GM21576 (cell line): Measurements from ENCODE around the gene REEP1.

Experiments used
- ATAC-seq: cut with Tn5 transposase; IDR thresholded peaks from one replicate; pipeline ENCODE4 v1.9.1; 2021; ENCODE audit warnings: mild to moderate bottlenecking, moderate library complexity; ENCODE audit not compliant: unreplicated experiment

The REEP1 gene

DNA sequence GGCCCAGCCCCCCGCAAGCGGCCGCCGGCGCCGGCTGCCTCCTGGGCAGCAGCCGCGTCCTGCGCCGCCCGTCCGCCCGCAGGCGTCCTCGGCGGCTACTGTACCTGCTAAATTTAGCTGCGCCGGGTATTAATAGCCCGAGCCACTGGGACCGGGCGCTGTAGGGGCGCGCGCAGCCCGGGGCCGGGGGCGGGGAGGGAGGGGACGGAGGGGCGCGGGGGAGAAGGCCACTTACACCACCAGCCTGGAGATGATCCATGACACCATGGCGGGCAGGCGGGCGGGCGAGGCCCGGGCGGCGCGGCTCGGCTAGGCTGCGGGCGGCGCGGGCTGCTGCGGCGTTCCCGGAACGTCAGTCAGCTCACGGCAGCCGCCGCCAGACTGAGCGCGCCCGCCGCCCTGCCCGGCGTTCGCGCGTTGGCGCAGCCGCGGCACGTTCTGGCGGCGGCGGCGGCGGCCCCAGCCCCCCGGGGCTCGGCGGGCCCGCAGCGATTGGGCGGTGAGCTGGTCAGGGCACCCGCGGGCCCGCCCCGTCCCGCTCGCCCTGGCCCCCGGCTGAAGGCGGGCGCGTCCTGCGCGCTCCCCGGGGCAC, at the start of gene REEP1:
REEP1 (minus strand) TSS at position 383 of the 592 bp plus-strand sequence; CDS start at position 267, 116 bp downstream.
- no peak for ATAC-seq

- no peak for ATAC-seq
Measured at GRCh38 chr2:86383844-86384243, 46.4 kb upstream of the REEP1 start.

GRCh38 chr2:86382698-86383097, 45.3 kb upstream of the REEP1 start:
- no peak for ATAC-seq

GRCh38 chr2:86382108-86382507, 44.7 kb upstream of the REEP1 start:
- no peak for ATAC-seq

DNA sequence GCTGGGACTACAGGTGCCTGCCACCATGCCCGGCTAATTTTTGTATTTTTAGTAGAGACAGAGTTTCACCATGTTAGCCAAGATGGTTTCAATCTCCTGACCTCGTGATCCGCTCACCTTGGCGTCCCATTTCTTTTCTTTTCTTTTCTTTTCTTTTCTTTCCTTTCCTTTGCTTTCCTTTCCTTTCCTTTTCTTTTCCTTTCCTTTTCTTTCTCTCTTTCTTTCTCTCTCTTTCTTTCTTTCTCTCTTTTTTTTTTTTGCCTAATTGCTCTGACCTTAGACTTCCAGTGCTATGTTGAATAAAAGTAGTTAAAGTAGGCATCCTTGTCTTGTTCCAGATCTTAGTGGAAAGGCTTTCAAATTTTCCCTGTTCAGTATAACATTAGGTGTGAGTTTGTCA, 41.0 kb upstream of the REEP1 start:
- ATAC-seq: no peak

GRCh38 chr2:86375623-86376022, 38.2 kb upstream of the REEP1 start:
- no peak for ATAC-seq

- no peak for ATAC-seq
Measured at GRCh38 chr2:86372641-86373502, 35.4 kb upstream of the REEP1 start.

DNA sequence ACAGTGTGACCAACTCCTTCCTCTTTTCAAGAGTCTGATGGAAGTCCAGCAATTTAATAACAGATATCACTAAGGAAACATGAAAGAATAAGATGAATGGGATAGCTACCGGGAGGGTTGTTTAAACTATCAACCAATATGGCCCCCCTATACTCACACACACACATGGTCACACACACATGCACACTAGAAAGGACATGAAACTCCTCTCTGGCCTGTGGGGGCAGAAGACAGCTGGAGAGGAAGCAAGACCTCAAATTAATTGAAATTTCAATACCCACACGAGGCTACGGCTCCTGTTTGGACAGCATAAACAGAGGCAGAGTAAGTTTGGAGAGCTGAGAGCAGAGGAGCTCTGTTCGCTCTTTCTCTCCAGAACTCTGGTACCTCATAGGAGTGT, 34.7 kb upstream of the REEP1 start:
- ATAC-seq: no peak

- ATAC-seq: no peak
Measured at GRCh38 chr2:86371527-86371926, 34.1 kb upstream of the REEP1 start.

GRCh38 chr2:86370579-86370978, 33.2 kb upstream of the REEP1 start:
- no peak for ATAC-seq

DNA sequence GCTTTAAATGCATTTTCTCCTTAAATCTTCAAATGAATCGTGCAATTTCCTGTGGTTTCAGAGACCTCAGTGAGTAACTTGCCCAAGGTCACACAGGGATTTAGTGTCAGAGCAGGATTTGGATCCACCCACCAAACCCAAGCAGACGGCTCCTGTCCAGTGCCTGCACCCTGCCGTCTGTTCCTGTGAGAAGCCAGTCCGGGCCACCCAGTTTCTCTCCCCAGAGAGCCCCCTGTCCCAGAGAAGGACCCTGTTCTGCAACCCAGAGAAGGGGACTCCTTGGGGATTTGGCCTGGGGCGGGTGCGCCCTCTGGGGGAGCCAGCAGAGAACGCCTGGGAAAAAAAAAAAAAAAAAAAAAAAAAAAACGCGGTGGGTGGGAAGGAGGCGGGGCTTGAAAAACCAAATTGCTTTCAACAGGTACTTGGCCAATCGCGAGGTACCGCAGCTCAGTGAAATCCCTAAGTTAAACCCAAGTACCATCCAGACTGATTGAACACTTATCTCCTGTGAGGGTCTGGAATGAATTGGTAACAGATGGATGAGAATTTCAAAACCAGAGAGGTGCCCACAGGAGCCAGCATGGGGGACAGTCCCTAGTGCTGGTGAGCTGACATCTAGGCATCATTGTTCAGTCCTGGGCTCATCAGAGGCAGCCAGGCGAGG, 30.9 kb upstream of the REEP1 start:
- no peak for ATAC-seq

GRCh38 chr2:86367499-86367777, 30.0 kb upstream of the REEP1 start:
- ATAC-seq: no peak

DNA sequence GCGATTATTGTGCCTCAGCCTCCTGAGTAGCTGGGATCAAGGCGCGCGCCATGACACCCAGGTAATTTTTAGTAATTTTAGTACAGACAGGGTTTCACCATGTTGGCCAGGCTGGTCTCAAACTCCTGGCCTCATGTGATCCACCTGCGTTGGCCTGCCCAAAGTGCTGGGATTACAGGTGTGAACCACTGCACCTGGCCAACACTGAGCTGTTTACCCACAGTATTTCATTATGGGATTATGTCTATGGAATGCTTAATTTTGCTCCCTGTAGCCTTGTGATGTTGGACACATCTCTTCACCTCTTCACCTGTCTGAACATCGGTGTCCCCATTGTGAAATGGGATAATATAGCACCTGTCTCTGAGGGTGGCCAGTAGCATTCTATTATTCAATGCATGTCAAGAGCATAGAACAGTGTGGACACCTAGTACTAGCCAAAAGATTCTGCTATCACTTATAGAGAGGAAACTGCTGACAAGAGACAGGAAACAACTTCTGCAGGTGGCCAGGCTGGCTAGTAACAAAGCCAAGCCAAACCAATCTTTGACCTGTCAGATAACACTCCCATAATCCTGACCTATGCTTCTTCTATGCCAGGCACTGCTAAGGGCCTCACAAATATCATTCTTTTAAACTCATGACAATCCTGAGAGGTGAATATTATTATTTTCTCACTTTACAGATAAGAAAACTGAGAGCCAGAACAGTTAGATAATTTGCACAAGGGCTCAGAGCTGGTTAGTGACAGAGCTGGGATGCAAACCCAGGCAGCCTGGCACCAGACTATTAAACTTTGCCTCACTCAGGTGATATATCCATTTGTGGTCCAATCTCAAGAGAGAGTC, 29.4 kb upstream of the REEP1 start:
- ATAC-seq: no peak

- no peak for ATAC-seq
Measured at GRCh38 chr2:86364894-86365293, 27.5 kb upstream of the REEP1 start.

DNA sequence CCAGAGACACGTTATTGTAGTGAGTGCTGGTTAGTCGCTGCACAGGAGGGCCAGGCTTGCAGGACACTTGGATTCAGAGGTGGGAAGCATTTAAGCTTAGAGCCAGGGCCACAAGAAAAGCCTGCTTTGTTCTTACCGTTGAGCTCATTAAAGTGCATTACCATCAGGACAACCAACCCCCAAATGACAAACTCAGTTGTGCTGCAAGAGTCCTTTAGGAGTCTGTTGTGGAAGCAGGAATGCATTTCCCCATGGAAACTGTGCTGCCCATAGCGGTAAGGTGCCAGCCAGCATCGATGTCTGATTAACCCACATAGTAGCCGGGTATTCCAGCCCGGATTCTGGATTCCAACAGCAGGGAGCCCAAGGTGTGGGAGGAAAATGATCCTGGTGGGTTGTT, 23.4 kb upstream of the REEP1 start:
- ATAC-seq: no peak

DNA sequence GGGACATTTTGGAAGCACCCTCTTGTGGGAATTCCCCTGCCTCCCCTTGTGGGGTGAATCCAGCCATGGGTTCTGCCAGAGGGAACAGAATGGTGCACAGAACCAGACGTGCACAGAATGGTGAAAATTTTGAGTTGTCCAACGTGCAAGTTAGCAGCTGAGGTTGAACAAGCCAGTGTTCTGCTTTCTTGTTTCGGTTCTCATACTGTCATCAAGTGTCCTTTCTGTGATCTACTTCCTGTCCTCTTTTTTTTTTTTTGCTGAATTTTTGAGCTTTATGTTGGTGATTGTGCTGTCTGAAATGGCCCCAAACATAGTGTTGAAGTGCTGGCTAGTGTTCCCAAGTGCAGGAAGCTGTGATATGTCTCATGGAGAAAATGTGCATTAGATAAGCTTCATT, 21.5 kb upstream of the REEP1 start:
- ATAC-seq: peak; percentile 95

GRCh38 chr2:86357392-86357963, 20.1 kb upstream of the REEP1 start:
- ATAC-seq: no peak

DNA sequence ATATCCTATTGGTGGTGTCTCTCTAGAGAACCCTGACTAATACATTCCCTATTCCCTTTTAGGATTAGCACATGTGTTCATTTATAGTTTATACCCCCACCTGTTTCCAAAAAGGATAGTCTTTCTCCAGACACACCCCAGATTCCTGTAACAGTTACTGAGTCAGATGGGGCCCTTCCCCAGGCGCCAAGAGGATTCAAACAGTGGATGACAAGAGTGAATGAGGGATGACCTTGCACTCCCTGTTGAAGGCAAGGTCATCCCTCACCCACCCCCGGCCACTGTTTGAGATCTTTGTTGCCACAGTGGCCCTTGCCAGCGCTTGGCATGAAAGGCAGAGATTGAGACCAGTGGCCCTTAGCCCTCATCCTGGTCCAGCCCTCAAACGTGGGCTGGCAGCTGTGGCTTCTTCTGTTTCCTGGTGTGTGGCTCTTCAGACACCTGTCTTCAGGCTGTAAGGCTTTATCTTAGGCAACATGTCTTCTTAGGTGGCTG, 15.3 kb upstream of the REEP1 start:
- ATAC-seq: no peak

DNA sequence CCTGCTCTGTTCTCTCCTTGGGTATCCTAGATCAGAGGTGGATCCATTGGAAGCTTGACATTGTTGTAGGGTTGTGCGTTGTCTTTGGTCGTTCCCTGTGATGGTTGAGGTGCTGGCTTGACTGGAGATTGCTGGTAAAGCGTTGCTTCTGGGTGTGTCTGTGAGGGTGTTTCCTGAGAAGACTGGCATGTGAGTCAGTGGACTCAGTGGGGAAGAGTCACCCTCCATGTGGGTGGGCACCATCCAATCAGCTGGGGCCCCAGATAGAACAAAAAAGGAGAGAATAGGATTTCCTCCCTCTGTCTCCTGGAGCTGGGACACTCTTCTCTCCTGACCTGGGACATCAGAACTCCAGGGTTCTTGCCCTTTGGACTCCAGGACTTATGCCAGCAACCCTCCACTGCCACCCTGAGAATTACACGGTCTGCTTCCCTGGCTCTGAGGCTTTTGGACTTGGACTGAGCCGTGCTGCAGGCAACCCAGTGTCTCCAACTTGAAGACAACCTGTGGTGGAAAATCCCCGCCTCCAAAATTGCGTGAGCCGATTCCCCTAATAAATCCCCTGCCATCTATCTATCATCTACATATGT, 14.8 kb upstream of the REEP1 start:
- no peak for ATAC-seq

DNA sequence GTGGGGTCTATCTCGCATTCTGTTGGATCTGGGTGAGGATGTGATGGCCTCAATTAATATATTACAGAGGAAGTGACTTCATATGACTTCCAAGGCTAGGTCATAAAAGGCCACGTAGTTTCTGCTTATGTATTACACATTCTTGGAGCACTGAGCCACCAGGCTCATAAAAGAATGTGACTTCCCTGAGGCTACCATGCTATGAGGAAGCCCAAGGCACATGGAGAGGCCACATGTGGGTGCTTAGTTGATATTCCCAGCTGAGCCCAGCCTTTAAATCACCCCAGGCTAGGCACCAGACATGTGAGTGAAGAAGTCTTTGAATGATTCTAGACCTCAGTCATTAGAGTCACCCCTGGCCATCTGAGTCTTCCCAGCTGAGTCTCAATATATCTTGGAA, 13.3 kb upstream of the REEP1 start:
- no peak for ATAC-seq
